NCI-H1436 treated with DMSO at 0.1 percent for 48 hours (cell line): Measurements from ENCODE around the gene MYCN.
"Not testable (repeated sequence)": the region's sequence is repeated elsewhere in the genome, so short reads cannot be mapped to it uniquely, and the experiment has no call there.

ENCODE experiments used
- DNase-seq: peaks from one replicate; lab custom pipeline; 2025; lab: John Stamatoyannopoulos, UW

Gene MYCN

DNA sequence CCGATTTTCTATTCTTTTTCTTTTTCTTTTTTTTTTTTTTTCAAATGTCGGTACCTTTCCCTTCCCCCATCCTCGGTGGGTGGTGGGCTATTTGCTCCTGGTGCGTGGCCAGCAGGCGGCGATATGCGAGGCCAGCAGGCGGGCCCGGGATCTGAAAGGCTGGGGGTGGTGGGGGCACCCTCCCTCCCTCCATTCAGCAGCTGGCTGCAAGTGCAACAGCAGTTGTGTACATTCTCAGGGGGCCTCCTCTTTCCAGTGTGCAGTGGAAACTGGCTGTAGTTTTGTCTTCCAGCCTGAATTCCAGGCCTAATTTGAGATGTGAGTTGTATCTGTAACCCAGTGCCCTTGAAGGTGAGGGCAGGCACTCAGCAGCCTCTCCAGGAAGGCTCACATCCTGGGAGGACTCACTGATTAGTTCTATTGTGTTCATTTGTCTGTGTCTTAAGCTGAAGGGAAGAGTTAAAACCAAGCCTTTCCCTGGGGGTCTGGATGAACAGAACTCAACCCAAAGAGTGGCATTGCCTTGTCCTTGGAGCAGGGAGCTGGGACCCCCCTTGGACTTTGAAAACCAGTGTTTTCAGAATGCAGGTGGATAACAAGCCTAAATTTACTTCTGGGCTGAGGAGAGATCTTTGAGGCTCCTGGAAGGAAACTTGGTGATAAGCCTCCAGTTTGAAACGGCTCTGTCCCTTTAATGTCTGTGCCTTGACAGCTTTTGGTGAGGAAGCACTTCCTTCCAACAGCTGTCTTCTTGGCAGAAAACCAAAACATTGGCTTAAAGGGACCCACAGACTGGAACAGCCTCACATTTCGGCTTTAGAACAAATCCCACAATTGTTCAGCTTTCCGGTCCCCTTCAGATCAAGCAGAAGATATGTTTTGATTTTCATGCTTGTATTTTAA is 3.3 kb downstream of the MYCN start:
- no peak for DNase-seq

DNA sequence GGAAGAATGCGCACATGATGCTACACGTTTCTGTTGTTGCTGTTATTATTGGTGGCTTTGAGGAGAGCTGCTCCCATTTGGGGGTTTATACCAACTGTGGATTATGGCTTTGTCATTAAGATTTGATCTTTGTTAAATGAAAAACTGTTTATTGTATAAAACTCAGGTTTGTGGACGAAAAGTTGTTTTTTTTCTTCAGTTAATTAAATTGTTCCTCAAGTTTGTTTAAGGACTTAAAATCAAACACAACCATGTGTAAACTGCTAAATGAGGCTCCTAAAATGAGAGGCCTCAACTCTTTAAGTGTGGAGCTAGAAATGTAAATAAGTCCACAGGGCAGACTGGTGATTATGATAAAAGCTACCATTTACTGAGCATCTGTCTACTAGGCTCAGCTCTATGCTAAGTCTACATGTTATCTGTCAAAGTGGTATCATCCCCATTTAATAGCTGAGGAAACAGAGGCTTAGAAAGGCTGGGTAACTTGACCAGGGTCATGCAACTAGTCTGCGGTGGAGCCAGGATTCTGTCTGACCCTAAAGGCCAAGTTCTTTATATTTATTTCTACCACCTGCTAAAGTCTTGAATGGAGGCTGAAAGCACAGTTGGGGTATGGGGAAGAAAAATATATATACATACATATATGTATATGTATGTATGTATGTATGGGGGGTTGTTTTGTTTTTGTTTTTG is 4.1 kb downstream of the MYCN start:
- DNase-seq = no peak

DNA sequence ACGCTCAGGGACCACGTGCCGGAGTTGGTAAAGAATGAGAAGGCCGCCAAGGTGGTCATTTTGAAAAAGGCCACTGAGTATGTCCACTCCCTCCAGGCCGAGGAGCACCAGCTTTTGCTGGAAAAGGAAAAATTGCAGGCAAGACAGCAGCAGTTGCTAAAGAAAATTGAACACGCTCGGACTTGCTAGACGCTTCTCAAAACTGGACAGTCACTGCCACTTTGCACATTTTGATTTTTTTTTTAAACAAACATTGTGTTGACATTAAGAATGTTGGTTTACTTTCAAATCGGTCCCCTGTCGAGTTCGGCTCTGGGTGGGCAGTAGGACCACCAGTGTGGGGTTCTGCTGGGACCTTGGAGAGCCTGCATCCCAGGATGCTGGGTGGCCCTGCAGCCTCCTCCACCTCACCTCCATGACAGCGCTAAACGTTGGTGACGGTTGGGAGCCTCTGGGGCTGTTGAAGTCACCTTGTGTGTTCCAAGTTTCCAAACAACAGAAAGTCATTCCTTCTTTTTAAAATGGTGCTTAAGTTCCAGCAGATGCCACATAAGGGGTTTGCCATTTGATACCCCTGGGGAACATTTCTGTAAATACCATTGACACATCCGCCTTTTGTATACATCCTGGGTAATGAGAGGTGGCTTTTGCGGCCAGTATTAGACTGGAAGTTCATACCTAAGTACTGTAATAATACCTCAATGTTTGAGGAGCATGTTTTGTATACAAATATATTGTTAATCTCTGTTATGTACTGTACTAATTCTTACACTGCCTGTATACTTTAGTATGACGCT is 5.8 kb downstream of the MYCN start:
- no peak for DNase-seq

DNA sequence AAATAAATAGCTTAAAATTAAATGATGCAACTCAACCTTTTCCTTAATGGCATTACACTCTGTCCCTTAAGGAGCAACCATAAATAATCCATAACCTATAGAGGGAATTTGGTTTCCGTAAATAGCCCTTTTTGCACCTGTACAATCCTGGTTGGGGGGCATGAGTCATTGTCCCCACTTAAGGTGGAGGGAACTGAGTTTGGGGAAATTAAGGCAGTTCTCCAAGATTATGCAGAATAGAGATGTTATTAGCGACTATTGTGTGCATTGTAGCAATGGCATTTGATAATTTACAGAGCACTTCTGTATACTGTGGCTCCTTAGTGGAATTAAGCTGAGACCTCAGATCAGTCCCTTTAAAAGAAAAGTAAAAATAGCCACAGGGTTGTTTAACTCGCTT is 6.6 kb downstream of the MYCN start:
- DNase-seq = no peak

DNA sequence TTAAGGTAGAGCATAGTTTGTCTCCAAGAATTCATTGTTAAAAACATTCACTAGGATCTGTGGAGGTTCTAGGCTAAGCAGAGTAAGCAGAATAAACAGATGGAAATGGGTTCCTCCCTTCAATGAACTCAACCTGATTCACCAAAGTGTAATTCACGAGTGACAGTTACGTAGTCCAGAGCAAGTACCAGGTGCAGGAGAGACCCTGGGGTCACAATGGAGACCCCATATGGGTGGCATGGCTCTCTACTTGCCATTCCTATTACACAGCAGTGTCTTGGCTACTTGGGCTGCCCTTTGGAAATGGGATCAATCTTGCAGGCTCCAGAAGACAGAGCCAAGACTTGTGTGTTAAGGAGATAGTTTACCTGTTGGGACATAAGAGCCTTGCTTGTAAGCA is 7.1 kb downstream of the MYCN start:
- no peak for DNase-seq

DNA sequence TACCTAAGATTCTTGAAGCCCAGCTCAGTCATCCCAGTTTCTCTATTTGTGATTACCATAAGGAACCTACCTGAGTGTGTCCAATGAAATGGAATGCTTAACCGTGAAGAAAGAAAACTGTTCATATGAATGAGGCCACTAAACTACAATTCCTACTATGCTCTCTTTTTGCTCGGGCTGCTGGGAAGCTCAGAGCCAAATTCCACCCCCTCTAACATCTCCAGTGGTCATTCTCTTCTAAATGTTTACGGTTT is 8.3 kb downstream of the MYCN start:
- no peak for DNase-seq

DNA sequence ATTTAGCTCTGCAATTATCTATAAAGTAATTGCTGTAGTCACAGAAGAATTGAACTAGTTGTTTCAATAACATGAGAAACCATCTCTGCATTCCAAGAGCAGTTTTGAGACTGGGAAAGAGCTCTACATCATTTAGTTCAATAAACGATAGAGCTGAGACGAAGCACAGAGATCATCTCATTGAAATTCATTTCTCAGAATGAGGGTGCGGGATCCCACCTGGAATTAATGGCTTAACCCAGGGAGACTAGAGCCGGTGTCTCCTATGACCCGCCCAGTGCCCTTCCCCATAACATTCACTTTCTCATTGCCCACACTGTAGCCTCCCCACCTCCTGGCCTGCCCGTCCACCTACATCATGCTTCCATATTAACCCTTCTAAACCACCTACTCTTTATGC is 8.8 kb downstream of the MYCN start:
- no peak for DNase-seq

DNA sequence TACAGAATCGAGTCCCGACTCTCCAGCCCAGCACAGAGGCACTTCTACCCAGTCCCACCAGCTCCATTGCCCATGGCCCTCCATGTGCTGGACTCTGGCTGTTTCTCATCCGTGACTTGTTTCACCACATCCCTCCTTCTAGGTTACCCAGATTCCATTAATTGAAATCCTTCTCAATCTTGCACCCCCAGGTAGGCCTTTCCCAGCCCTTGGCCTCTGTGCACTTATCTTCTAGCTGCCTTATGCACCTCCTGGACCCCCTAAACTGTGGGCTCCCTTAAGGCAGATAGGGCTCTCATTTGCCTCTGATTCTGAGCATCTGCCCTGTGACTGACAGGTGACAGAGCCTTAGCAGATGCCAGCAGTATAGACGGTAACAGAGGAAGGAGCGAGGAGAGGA is 9.2 kb downstream of the MYCN start:
- DNase-seq = no peak

DNA sequence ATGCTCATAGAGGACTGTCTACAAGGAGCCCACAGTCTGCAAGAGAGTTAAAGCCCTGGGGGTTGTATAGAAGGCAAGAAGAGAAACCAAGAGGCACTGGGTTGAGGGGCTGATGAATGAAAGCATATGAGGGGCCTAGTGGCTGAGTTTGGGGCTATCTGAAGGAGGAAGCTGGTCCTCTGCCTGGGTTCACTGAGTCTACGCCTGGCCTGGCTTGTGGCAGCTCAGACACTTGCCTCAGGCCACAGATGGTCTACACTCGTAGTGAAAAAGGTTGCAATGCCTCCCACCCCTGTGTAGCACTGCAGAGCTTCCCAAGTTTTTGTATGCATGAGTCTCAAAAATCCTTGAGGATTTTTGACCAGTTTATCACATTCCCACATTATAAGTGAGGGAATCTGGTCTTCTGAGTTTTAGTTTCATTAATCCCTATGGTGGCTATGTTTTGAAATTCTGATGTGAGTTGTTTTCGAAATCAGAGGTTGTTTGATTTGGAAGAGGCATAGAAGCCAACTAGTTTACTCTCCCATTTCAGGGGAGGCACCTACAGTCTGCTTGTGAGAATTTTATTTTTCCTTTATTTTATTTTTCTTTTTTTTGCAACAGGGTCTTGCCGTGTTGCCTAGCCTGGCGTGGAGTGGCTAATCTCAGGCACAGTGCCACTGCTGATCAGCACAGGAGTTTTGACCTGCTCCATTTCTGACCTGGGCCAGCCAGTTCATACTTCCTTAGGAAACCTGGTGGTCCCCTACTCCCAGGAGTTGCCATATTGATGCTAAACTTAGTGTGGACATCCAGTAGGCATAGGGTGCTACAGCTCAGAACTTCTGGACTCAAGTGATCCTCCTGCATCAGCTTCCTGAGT is 10.0 kb downstream of the MYCN start:
- DNase-seq = no peak

DNA sequence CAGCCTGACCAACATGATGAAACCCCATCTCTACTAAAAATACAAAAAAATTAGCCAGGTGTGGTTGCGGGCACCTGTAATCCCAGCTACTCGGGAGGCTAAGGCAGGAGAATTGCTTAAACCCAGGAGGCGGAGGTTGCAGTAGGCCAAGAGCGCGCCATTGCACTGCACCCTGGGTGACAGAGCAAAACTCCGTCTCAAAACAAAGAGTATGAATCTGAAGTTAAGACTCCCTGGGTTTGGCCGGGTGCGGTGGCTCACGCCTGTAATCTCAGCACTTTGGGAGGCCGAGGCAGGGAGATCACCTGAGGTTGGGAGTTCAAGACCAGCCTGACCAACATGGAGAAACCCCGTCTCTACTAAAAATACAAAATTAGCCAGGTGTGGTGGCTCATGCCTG is 11.6 kb downstream of the MYCN start:
- DNase-seq = not testable (repeated sequence)

DNA sequence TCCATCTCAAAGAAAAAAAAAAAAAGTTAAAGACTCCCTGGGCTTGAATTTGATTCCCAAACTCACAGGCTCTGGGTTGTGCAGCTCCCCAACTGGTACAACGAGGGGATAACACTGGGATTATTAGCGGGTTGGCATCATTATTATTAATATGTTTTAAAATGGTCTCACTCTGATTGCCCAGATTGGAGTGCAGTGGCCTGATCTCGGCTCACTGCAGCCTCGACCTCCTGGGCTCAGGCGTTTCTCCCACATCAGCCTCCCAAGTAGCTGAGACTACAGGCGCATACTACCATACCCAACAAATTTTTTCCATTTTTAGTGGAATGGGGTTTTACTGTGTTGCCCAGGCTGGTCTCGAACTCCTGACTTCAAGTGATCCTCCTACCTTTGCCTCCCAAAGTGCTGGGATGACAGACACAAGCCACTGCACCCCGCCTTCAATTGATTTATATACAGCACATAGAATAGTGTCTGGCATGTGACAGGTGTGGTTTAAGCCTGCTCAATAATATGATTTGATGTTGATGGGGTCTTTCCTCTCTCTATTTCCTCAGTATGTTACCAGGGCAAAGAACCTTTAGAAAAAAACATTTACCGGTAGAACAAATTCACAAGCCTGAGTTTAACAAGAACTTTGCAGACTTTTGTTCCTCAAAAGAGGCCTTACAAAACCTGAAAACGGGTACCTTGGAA is 12.2 kb downstream of the MYCN start:
- no peak for DNase-seq

DNA sequence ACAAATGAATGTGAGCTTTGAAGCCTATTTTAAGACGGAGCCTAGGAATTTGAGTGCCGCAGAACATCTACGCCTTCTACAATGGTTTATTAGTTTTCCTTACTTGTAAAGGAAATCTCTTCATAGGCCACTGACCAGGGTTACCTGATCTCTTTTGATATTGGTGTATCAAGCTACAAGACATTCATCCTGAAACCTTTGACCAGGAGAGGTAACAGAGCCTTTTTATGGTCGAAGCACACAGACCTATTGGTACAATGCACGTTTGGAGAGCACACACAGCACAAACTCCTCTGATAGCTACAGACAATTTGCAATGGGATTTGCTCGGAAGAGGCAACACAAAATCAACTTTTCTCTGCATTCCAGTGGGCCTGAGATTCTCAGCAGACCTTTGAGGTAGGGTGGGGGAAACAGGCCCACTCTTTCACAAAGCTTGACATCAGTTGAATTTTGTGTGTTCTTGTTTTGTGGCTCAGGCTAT is 12.8 kb downstream of the MYCN start:
- DNase-seq = no peak

DNA sequence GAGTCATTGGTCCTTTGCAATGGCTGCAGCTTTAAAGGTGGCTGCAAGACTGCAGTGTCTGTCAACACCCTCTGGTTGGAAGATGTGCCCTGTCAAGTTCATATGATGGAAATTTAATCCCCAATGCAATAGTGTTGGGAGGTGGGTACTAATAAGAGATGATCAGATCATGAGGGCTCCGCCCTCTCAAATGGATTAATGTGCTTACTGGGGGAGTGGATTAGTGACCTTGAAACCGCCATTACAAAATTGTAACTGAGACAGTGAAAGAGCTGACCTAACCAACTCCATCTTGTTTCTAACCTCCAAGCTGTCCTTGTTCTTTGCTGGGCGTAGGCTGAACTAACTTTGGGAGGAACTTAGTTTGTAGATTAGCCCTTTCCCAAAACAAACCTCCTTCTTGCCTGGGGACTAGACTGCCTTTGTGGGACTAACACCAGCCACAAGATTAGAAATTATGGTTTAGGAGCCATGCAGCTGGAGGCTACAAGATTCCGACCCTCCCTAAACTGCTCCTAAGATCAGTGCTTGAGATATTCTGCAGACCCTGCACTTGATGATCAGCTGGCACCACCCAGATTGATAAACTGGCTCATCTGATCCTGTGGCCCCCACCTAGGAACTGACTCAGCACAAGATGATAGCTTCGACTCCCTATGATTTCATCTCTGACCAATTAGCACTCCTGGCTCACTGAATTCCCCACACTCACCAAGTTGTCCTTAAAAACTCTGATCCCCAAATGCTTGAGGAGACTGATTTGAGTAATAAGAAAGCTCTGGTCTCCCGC is 13.7 kb downstream of the MYCN start:
- DNase-seq = no peak

DNA sequence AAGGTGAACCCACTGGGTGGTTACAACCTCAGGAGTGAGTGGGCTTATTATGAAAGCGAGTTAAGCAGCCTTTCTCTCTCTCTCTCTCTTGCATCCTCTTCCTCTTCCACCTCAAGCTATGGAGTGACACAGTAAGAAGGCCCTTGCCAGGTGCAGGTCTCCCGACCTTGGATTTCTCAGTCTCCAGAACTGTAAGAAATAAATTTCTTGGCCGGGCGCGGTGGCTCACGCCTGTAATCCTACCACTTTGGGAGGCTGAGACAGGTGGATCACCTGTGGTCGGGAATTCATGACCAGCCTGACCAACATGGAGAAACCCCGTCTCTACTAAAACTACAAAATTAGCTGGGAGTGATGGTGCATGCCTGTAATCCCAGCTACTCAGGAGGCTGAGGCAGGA is 14.4 kb downstream of the MYCN start:
- DNase-seq = no peak

DNA sequence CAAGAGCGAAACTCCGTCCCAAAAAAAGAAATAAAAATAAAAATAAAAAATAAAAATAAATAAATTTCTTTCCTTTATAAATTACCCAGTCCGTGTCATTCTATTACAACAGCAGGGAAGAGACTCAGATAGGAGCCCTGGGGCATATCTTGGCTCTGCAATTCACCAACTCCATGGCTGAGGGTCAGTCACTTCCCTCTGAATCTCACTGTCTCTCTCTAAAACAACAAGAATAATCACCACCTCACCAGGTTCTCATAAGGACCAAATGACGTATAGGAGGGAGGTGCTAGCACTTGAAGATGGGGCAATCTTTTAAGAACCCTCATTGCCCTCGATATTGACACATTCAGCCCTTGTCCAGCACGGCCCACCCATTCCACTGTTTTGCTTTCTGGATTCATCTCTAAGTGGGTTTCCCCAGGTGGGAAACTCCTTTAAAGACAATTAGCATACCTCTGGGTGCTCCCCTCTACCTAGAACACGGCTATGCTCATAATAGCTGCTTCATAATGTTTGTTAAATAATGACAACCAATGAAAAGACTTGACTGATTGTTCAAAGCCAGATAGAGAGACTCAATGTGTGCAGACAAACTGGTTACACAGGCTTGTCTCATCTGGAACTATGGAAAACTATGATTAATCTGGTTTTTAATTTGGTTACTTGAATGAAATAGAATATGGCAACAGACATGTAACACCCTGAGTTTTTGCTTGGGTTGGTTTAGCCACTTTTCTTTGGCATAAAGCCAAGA is 15.1 kb downstream of the MYCN start:
- no peak for DNase-seq

DNA sequence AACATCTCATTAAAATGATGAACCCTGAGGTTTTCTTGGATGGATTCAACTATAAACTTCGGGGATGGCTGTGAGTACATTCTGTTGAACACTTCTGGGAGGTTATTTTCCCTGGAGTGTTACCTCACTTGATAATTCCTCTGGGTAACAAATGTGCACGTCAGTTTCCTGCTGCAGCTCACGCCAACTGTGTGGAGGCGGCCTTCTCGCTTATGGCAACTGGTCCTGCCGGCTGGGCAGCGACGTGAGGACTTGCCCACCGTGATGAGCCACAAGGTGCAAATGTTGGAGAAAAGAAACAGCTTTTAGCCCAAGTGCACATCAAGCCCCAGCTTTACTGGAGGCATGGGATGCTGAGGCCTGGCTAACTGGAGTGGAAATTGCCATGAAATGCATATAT is 15.9 kb downstream of the MYCN start:
- DNase-seq = no peak

DNA sequence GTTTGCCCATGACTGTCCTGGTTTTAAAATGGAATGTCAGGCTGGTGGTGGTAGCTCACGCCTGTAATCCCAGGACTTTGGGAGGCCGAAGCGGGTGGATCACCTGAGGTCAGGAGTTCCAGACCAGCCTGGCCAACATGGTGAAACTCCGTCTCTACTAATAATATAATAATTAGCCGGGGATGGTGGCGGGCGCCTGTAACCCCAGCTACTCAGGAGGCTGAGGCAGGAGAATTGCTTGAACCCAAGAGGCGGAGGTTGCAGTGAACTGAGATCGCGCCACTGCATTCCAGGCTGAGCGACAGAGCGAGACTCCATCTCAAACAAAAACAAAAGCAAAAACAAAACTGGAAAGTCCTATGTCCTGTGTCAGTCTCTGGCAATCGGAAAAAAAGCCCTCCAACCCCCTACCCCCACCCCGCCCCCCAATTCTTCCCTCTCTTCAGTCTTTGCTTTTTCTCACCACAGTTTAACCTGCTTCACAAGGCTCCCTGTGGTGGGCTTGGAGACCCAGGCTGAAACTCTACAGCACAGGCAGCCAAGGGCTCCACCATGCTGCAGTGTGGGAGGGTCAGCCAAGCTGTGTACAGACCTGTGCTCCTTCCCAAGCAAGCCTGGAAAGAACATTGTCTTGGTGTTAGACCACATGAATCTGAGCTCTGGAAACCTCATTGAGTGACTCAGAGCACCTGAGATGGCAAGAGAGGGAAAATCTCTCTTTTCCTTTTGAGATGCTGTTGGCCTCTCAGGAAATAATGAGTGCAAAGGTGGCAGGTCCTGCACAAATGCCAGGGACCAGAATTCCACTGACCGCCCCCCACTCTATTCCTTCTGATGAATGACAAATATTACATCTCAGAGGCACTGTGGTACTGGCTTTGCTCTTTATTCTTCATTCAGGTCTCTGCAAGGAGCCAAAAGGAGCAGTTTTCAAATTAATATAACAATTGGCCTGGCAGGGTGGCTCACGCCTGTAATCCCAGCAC is 16.7 kb downstream of the MYCN start:
- no peak for DNase-seq

DNA sequence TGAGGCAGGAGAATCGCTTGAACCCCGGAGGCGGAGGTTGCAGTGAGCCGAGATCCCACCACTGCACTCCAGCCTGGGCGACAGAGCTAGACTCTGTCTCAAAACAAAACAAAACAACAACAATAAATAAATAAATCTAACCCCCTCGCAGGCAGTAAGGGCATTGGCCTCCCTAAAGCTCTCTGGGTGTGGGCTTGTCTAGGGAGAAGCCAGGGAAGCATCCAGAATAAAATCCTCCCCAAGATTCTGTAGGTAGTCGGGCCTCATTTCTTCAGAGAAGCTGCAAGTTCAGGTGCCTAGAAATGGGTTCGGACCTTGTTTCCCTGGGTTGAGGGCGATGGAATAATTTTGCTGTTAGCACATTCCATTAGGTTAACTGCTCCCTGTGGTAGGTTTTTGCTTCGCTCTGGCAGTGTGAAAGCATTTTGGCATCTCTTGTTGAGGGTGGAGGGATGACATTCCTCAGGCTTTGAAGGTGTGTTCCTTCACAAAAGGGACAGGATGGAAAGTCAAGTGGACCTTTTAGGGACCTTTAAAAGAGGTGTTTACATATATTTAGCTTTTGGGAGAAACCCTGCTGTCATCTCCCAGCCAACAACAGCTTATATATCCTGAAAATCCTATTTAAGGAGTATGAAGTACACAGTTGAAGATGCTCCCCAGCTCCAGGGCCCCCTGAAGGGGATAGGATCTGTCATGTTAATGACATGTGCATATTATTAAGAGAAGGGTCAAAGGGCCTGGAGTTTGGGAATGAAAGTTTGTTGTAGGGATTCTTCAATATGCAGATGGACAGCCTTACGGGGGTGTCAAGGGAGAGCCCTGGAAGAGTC is 17.7 kb downstream of the MYCN start:
- DNase-seq = no peak
